ENCODE results near the gene EVC2.

DNA sequence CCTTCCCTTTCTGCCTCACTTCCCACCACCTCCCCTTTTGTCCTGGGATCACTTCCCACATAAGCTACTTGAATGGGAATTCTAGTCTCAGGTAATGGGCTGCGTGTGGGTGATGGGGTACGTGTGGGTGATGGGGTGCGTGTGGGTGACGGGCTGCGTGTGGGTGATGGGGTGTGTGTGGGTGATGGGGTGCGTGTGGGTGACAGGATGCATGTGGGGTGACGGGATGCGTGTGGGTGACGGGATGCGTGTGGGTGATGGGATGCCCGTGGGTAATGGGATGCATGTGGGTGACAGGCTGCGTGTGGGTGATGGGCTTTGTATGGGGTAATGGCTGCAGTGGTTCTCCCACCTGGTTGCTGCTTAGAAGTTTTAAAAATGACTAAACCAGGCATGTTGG lies 43.6 kb downstream of the EVC2 start:
- no peak for TF ChIP-seq POLR2A (IDR thresholded peaks at IDR 0.05)
- TF ChIP-seq, protein P1, sequence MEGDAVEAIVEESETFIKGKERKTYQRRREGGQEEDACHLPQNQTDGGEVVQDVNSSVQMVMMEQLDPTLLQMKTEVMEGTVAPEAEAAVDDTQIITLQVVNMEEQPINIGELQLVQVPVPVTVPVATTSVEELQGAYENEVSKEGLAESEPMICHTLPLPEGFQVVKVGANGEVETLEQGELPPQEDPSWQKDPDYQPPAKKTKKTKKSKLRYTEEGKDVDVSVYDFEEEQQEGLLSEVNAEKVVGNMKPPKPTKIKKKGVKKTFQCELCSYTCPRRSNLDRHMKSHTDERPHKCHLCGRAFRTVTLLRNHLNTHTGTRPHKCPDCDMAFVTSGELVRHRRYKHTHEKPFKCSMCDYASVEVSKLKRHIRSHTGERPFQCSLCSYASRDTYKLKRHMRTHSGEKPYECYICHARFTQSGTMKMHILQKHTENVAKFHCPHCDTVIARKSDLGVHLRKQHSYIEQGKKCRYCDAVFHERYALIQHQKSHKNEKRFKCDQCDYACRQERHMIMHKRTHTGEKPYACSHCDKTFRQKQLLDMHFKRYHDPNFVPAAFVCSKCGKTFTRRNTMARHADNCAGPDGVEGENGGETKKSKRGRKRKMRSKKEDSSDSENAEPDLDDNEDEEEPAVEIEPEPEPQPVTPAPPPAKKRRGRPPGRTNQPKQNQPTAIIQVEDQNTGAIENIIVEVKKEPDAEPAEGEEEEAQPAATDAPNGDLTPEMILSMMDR (IDR thresholded peaks at IDR 0.05) = no peak

Measured in body of pancreas (tissue), 4 donors.